Measurements from ENCODE around the gene TNFRSF19.
"Not testable (repeated sequence)": the region's sequence is repeated elsewhere in the genome, so short reads cannot be mapped to it uniquely, and the experiment has no call there.

Gene TNFRSF19, protein sequence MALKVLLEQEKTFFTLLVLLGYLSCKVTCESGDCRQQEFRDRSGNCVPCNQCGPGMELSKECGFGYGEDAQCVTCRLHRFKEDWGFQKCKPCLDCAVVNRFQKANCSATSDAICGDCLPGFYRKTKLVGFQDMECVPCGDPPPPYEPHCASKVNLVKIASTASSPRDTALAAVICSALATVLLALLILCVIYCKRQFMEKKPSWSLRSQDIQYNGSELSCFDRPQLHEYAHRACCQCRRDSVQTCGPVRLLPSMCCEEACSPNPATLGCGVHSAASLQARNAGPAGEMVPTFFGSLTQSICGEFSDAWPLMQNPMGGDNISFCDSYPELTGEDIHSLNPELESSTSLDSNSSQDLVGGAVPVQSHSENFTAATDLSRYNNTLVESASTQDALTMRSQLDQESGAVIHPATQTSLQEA

DNA sequence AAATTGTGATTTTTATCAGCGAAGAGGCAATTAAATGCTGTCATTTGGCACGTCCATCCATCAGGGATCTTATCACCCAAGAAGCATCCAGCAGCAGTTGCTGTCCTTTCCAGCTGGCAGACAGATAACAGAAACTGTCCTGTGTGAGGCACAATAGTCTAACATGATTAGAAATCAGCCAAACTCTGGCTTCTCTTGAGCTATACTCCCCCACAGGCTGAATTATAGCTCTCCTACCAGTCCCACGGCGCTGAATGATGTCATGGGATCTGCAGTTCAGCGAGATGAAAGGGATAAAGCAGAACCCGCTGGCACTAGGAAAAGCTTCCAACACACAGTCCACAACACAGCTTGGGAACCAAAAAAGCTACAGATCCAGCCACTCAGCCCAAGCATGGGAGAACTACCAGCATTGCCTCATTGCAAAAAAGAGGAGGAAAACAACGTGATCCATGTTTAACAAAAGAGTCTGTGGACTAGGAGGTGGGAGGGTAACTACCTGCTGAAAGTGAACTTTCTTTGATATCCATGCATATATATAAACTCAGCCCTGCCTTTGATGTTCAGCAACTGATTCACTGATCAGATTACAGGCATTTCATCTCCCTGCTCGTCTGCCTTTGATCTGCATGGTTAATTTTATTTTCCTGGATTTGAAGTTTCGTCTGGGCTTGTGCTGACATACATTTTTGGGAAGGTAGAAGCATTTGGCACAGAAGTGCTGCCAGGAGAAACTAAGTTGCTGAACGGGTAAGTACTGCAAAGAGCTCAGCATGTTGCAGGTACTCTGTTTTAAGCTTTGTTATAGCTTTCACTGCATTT lies at the start of gene TNFRSF19:
Gene TNFRSF19 (plus strand): TSS at position 314 of the 822 bp plus-strand sequence. CDS start 19,772 bp downstream, outside the sequence.
- no peak for FAIRE-seq

GRCh38 chr13:23529926-23530325 lies 40.3 kb upstream of the TNFRSF19 start:
- not testable (repeated sequence) for FAIRE-seq

GRCh38 chr13:23531446-23531845 lies 38.8 kb upstream of the TNFRSF19 start:
- no peak for FAIRE-seq

DNA sequence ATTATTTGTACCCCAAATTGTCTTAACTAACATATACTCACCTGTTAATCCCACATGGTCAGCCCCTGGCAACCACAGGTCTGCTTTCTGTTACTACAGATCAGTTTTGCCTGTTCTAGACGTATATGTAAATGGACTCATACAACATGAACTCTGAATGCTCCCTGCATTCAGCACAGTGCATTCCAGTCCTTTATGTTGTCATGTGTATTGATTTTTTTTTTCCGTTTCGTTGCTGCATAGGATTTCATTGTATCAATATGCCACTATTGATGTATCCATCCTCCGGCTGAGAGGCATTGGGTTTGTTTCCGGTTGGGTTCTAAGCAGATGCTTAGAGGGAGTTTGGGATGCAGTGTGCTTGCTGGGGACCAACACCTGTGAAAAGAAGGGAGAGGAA lies 36.1 kb upstream of the TNFRSF19 start:
- FAIRE-seq, result no peak

- FAIRE-seq, result no peak
Measured at GRCh38 chr13:23541221-23541824, 28.9 kb upstream of the TNFRSF19 start.

- no peak for FAIRE-seq
Measured at GRCh38 chr13:23544668-23545067, 25.5 kb upstream of the TNFRSF19 start.

DNA sequence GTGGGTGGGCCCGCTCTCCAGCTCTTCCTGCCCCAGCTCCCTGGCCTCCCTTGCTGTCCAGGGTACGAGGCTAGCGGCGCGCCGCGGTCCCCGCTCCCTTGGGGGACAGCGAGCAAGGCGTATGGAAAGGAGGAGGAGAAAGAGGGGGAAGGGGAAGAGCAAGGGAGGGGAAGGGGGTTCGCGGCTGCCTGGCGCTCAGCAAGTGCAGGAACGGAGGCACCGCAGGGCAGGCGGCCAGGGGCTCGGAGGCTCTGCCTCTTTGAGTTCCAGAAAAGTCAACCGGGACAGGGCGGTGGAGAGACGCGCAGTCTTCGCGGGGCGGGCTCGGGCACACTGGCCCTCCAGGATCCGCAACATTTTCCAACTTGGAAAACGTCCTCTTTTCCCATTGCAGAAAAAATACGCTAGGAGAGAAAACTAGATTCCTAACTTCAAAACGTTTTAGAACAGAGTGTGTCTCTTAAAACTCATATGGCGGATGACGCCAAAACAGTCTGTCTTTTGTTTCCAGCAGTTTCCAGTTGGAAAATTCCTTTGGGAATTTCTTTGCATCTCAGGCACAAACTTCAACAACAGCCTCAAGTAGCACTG lies 23.1 kb upstream of the TNFRSF19 start:
- no peak for FAIRE-seq

DNA sequence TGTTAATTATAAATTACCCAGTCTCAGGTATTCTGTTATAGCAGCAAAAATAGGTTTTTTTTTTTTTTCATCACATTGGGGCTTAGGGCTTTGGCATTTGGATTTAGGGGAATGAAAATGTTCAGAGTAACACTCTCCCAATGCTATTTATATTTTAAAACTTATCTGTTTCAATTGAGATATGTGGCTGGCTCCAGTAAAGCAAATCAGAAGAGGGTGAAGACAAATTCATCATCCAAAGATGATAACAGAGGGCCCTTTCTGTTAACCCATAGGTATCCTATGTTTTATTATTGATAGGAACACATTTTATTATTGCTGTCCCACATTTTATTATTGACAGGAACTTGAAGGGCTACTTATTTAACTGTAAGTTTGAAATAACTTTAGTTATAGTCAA lies 20.5 kb upstream of the TNFRSF19 start:
- FAIRE-seq, result no peak

DNA sequence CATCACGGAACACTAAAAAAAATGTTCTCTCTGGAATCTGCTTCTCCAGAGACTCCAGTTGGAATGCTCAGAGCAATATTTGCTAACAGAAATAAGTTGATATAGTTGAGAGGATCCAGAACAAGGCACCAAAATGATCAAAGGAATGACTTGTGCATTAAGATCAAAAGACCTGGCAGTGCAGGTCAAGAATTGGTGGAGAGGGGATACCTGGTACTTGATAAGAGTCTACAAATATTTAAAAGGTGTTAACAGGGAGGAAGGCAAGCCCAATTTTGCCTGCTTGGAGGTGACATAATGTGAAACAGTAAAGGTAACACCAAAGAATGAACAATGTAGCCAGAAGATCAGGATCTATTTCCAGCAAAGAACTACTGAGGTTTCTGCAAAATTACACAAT lies 20.0 kb upstream of the TNFRSF19 start:
- FAIRE-seq, result no peak

GRCh38 chr13:23551213-23552008 lies 18.8 kb upstream of the TNFRSF19 start:
- FAIRE-seq, result no peak

- no peak for FAIRE-seq
Measured at GRCh38 chr13:23552171-23552570, 18.0 kb upstream of the TNFRSF19 start.

GRCh38 chr13:23552661-23553060 lies 17.6 kb upstream of the TNFRSF19 start:
- no peak for FAIRE-seq

DNA sequence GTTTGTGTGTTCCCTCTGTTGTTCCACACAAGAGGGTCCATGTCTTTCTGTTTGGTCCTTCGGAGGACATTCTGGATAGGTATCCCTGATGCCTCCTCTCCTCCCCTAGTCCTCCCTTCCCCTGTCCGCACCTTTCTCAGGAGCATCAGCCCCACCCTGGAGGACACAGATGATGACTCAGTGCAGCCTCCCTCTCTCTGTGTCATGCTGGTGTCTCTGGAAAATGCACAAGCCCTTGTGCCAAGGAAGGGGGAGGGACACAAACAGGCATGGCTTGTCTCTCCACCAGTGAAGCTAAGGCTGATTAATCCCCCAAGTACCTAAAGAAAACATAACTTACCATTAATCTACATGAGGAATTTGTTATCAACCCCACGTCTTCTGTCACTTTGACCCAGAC lies 16.2 kb upstream of the TNFRSF19 start:
- FAIRE-seq, result no peak

- FAIRE-seq, result no peak
Measured at GRCh38 chr13:23557043-23557442, 13.2 kb upstream of the TNFRSF19 start.

DNA sequence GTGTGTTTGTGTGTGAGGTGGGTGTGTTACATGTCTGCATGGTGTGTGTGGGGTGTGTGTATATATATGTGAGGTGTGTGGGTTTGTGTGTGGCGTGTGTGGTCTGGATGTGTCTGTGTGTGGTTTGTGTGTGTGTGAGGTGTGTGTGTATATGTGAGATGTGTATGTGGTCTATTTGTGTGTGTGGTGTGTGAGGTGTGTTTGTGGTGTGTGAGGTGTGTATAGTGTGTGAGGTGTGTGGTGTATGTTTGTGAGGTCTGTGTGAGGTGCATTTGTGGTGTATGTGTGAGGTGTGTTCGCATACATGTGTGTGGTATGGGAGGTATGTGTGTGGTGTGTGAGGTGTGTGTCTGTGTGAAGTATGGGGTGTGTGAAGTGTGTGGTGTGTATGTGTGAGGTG lies 12.5 kb upstream of the TNFRSF19 start:
- no peak for FAIRE-seq

DNA sequence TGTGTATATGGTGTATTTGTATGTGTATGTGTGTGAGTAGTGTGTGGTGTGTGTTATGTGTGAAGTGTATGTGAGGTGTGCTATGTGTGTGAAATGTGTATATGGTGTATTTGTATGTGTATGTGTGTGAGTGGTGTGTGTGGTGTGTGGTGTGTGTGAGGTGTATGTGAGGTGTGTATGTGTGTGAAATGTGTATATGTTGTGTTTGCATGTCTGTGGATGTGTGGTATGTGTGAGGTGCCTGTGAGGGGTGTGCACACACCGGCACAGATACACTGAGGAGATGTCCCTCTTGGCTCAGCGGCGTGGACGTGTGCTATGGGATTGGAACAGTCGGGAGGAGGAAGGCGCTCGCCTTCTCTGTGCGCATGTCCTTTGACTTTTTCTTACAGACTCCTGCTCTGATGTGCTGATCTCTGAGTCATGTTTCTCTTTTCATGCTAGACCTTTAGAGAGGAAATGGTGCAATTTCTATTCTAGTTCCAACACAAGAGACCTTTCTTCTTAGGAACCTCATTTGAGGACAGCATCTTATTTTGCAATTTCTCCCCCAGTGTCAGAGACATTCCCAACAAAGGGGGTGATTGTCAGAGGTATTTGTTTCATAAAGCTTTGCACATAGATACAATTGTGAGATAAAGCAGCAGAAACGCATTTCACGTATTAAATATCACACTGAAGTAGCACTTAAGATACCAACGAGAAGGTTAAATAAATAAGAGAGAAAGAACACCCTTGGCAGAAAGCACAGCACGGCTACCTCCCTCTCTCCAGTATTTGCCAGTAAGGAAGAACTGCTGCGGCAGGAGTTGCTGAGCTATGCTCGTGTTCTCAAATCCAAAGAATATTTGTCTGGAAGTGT lies 11.3 kb upstream of the TNFRSF19 start:
- FAIRE-seq, result no peak

- no peak for FAIRE-seq
Measured at GRCh38 chr13:23560571-23561089, 9.6 kb upstream of the TNFRSF19 start.

DNA sequence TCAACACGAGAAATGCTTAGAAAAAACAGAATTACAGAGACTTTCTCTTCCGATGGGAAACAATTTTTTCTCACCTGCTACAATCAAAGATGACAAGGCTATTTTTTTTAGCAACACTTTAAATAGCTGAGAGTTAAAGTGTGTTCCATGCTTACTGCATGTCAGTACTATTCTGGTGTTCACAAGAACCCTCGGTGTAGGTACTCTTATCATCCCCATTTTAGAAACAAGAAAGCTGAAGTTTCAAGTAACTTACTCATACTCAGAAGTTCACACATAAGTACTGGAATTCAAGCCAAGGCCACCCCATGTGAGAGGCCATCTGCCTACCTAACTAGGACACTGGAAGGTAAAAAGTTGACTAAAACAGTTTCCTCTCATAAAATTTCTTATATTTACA lies 9.0 kb upstream of the TNFRSF19 start:
- FAIRE-seq, result no peak

DNA sequence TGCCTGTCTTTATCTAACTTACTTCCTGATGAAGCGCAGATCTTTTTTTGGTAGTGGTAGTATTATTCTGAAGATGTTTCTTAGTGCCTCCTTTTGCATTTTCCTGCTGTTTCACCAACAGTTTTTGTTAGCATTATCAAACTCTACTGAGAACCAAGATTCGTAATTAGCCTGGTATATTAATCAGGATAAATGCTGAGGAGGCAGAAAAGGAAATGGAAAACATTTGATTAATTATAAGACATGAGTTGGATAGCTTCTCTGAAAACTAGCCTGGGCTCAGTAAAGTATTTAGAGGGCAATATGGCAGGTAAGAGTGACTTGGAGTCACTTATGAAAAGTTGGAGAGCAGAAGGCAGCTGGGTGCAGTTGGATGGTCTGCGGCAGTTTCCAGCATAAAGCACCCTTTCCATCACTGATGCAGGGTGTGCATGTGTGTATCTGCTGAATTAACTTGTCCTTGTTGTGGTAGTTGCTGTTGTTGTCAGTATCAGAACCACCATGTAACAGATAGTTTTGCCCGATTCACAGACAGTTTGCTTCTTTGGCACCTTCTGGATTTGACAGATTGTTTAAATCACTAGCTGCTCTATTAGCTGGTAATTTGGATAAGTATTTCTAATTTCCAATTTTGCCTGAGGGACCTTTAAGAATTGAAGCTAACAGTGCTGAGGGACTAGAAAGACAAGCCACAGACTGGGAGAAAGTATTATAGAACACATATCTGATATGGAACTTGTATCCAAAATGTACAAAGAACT lies 6.9 kb upstream of the TNFRSF19 start:
- FAIRE-seq, result no peak

- FAIRE-seq, result no peak
Measured at GRCh38 chr13:23567906-23568460, 2.2 kb upstream of the TNFRSF19 start.

All from endometrium (tissue), 2 donors.